WTC11 (cell line): ENCODE measurements around the gene SETD2. TPM values are rescaled to one million over a fixed set of nuclear protein-coding genes. Genes with fewer than 3 reads are reported as not detected.

Experiments
- ATAC-seq: fragments of 200-7000 bp; cut with Tn5 transposase; 2 replicates; pipeline ENCODE4 v1.10.0; 2021; ENCODE audit warnings: mild to moderate bottlenecking, moderate library complexity
- CTCF ChIA-PET: fragments of 300-600 bp; sonication (Branson Sonifier 250); formaldehyde crosslinking; loops from one replicate; lab custom pipeline; 2021; ENCODE audit warnings: antibody characterized with exemption; lab: Charles Lee
- POLR2A ChIA-PET: fragments of 350-600 bp; sonication (Branson Sonifier 250); formaldehyde crosslinking; loops from one replicate; lab custom pipeline; 2021; ENCODE audit warnings: antibody characterized with exemption; lab: Charles Lee
- DNase-seq: peaks from one replicate; pipeline ENCODE4 v3.0.0; 2021; ENCODE audit warnings: low spot score
- H3K27ac Mint-ChIP-seq: 2 replicates; pipeline ENCODE4 v1.8.0; 2021; ENCODE audit warnings: mixed read lengths
- H3K27me3 Mint-ChIP-seq: 2 replicates; pipeline ENCODE4 v1.8.0; 2021; ENCODE audit warnings: low read depth, mild to moderate bottlenecking, moderate library complexity, mixed read lengths
- H3K36me3 Mint-ChIP-seq: 2 replicates; pipeline ENCODE4 v1.8.0; 2021; ENCODE audit warnings: mixed read lengths
- H3K4me1 Mint-ChIP-seq: 2 replicates; pipeline ENCODE4 v1.8.0; 2022; ENCODE audit warnings: mixed read lengths
- H3K4me3 Mint-ChIP-seq: 2 replicates; pipeline ENCODE4 v1.8.0; 2021; ENCODE audit warnings: mild to moderate bottlenecking, moderate library complexity, mixed read lengths
- H3K9me3 Mint-ChIP-seq: 2 replicates; pipeline ENCODE4 v1.8.0; 2021; ENCODE audit warnings: mixed read lengths
- CTCF ChIP-seq: fragments of 200-600 bp; IDR thresholded peaks from 2 replicates; pipeline ENCODE4 v1.8.0; 2022; ENCODE audit warnings: antibody characterized with exemption
- ELF4 ChIP-seq: sonication (generic); formaldehyde crosslinking; IDR thresholded peaks from 2 replicates; pipeline ENCODE4 v1.8.1; 2022; ENCODE audit warnings: low read depth, mild to moderate bottlenecking, moderate library complexity, missing genetic modification reagents
- EMX1 ChIP-seq: fragments of 250-450 bp; sonication (Bioruptor Pico); IDR thresholded peaks from 2 replicates; pipeline ENCODE4 v1.8.0; 2021; ENCODE audit warnings: mild to moderate bottlenecking
- FOXP1 ChIP-seq: sonication (generic); formaldehyde crosslinking; IDR thresholded peaks from 2 replicates; pipeline ENCODE4 v1.8.0; 2022; ENCODE audit warnings: missing genetic modification reagents, mild to moderate bottlenecking, moderate library complexity, borderline replicate concordance
- GABPB1 ChIP-seq: sonication (generic); formaldehyde crosslinking; IDR thresholded peaks from 2 replicates; pipeline ENCODE4 v1.8.1; 2023; ENCODE audit warnings: mild to moderate bottlenecking, missing genetic modification reagents
- JAZF1 ChIP-seq: fragments of 250-450 bp; sonication (Bioruptor Pico); IDR thresholded peaks from 2 replicates; pipeline ENCODE4 v1.9.0; 2021; ENCODE audit warnings: moderate library complexity, mild to moderate bottlenecking, inconsistent platforms
- MXD4 ChIP-seq: fragments of 250-450 bp; sonication (Bioruptor Pico); IDR thresholded peaks from 2 replicates; pipeline ENCODE4 v1.8.0; 2021; ENCODE audit warnings: mild to moderate bottlenecking, moderate library complexity, borderline replicate concordance
- NFE2L1 ChIP-seq: sonication (generic); formaldehyde crosslinking; IDR thresholded peaks from 2 replicates; pipeline ENCODE4 v1.8.1; 2023; ENCODE audit warnings: missing genetic modification reagents
- NR1H2 ChIP-seq: sonication (generic); formaldehyde crosslinking; IDR thresholded peaks from 2 replicates; pipeline ENCODE4 v1.9.0; 2021; ENCODE audit warnings: mild to moderate bottlenecking, moderate library complexity, missing genetic modification reagents
- PRRX2 ChIP-seq: fragments of 250-450 bp; sonication (Bioruptor Pico); IDR thresholded peaks from 2 replicates; pipeline ENCODE4 v1.8.0; 2021; ENCODE audit warnings: mild to moderate bottlenecking
- RORB ChIP-seq: fragments of 250-450 bp; sonication (Bioruptor Pico); IDR thresholded peaks from 2 replicates; pipeline ENCODE4 v1.9.0; 2021; ENCODE audit warnings: mild to moderate bottlenecking
- TCF7 ChIP-seq: sonication (generic); formaldehyde crosslinking; IDR thresholded peaks from 2 replicates; pipeline ENCODE4 v1.8.0; 2022; ENCODE audit warnings: mild to moderate bottlenecking, low read depth, missing genetic modification reagents, moderate library complexity
- ZBTB21 ChIP-seq: sonication (generic); formaldehyde crosslinking; IDR thresholded peaks from 2 replicates; pipeline ENCODE4 v1.8.1; 2023; ENCODE audit warnings: mild to moderate bottlenecking, missing genetic modification reagents, borderline replicate concordance
- ZMAT4 ChIP-seq: fragments of 250-450 bp; sonication (Bioruptor Pico); IDR thresholded peaks from 2 replicates; pipeline ENCODE4 v1.9.0; 2021; ENCODE audit warnings: mild to moderate bottlenecking
- ZNF281 ChIP-seq: sonication (generic); formaldehyde crosslinking; IDR thresholded peaks from 2 replicates; pipeline ENCODE4 v1.8.0; 2023; ENCODE audit warnings: mild to moderate bottlenecking, missing genetic modification reagents
- ZNF532 ChIP-seq: fragments of 250-450 bp; sonication (Bioruptor Pico); IDR thresholded peaks from 2 replicates; pipeline ENCODE4 v1.9.0; 2021; ENCODE audit warnings: mild to moderate bottlenecking, borderline replicate concordance
- ZNF671 ChIP-seq: fragments of 250-450 bp; sonication (Bioruptor Pico); IDR thresholded peaks from 2 replicates; pipeline ENCODE4 v1.8.0; 2021; ENCODE audit warnings: mild to moderate bottlenecking
- total RNA-seq: library from RNA; stranded (reverse); gene quantifications from 3 replicates; pipeline ENCODE4 v1.2.3, GENCODE V29; 2021
- TF ChIP-seq, protein P1 (sequence below): sonication (generic); formaldehyde crosslinking; IDR thresholded peaks from 2 replicates; pipeline ENCODE4 v1.8.1; 2022; ENCODE audit warnings: mild to moderate bottlenecking, moderate library complexity, missing genetic modification reagents
- TF ChIP-seq, protein P2 (sequence below): sonication (generic); formaldehyde crosslinking; IDR thresholded peaks from 2 replicates; pipeline ENCODE4 v1.8.1; 2023; ENCODE audit warnings: mild to moderate bottlenecking, moderate library complexity, missing genetic modification reagents

The SETD2 gene
- total RNA-seq, 1 experiment from 2014 or later, result 39.8 TPM

DNA sequence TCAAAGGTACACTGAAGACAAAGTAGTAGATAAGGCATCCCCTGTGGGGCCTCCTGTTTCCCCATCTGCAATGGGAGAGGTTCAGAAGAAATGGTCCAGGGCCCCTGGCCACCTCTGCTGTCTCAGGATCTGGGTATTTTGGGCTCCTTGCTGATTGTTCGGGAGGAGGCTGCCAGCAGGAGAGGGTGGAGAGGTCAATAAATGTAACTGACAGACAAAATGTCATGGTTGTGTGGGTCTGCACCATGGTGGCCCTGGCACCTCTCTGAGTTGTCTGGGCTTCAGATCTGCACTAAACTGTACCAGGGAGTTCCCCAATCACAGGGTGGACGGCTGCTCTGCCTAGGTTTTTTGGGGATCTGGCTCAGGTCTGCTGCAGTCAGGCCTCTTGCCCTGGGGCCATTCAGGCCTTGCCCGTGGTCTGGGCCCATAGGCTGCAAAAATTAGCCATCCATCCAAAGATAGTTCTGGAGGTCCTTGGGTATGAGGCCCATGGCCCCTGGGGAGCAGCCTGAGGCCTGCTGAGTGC is 177.1 kb downstream of the SETD2 start (continued):
- TF ChIP-seq, protein P1, sequence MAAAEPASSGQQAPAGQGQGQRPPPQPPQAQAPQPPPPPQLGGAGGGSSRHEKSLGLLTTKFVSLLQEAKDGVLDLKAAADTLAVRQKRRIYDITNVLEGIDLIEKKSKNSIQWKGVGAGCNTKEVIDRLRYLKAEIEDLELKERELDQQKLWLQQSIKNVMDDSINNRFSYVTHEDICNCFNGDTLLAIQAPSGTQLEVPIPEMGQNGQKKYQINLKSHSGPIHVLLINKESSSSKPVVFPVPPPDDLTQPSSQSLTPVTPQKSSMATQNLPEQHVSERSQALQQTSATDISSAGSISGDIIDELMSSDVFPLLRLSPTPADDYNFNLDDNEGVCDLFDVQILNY (CRISPR knock-in tag), result no peak

- ATAC-seq (no peak), DNase-seq (no peak)
- Mint-ChIP-seq H3K27ac (no peak overlapping the region), H3K9me3 (no peaks in the 10 kb centered on the region), H3K27me3 (no peaks in the 10 kb centered on the region), H3K4me3 (no peak overlapping the region), H3K4me1 (peaks cover 44% of the 10 kb centered on the region), H3K36me3 (peaks cover 5% of the 10 kb centered on the region; the same call in 1 of the 2 replicates)
- TF ChIP-seq GABPB1 (CRISPR knock-in tag), result no peak
- TF ChIP-seq, protein P2, sequence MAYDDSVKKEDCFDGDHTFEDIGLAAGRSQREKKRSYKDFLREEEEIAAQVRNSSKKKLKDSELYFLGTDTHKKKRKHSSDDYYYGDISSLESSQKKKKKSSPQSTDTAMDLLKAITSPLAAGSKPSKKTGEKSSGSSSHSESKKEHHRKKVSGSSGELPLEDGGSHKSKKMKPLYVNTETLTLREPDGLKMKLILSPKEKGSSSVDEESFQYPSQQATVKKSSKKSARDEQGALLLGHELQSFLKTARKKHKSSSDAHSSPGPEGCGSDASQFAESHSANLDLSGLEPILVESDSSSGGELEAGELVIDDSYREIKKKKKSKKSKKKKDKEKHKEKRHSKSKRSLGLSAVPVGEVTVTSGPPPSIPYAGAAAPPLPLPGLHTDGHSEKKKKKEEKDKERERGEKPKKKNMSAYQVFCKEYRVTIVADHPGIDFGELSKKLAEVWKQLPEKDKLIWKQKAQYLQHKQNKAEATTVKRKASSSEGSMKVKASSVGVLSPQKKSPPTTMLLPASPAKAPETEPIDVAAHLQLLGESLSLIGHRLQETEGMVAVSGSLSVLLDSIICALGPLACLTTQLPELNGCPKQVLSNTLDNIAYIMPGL, result no peak
- TF ChIP-seq RORB (CRISPR knock-in tag), result no peak
- TF ChIP-seq FOXP1, result no peak
- TF ChIP-seq PRRX2 (CRISPR knock-in tag), result no peak
- no peak for TF ChIP-seq MXD4 (CRISPR knock-in tag)
- no peak for TF ChIP-seq ELF4 (CRISPR knock-in tag)
- TF ChIP-seq JAZF1 (CRISPR knock-in tag), result no peak
- TF ChIP-seq NR1H2, result no peak
- no peak for TF ChIP-seq ZMAT4 (CRISPR knock-in tag)
- no peak for TF ChIP-seq ZBTB21 (CRISPR knock-in tag)
- TF ChIP-seq TCF7 (CRISPR knock-in tag), result no peak
- no peak for TF ChIP-seq EMX1 (CRISPR knock-in tag)
- no peak for TF ChIP-seq ZNF671 (CRISPR knock-in tag)
- no peak for TF ChIP-seq ZNF532 (CRISPR knock-in tag)
- TF ChIP-seq NFE2L1 (CRISPR knock-in tag), result no peak
- no peak for TF ChIP-seq ZNF281 (CRISPR knock-in tag)
- no peak for TF ChIP-seq CTCF
- ChIA-PET CTCF (no interaction called here), POLR2A (no interaction called here)
These were observed 177.7 kb downstream of the SETD2 start for GRCh38 chr3:46986055-46986730.
